ENCODE data around the gene FAM83G.

GRCh38 chr17:19012171-19013080 is 7.9 kb upstream of the FAM83G start:
- no peak for TF ChIP-seq CTCF (IDR thresholded peaks at IDR 0.05)
- TF ChIP-seq POLR2A (IDR thresholded peaks at IDR 0.05): no peak
